ENCODE measurements around the gene HMGXB4. TPM values are rescaled to one million over a fixed set of nuclear protein-coding genes. Genes with fewer than 3 reads are reported as not detected.
A peak's percentile ranks its signal among the peaks of the same experiment; 100 is the strongest.
"Not testable (repeated sequence)": the region's sequence is repeated elsewhere in the genome, so short reads cannot be mapped to it uniquely, and the experiment has no call there.

The HMGXB4 gene, protein sequence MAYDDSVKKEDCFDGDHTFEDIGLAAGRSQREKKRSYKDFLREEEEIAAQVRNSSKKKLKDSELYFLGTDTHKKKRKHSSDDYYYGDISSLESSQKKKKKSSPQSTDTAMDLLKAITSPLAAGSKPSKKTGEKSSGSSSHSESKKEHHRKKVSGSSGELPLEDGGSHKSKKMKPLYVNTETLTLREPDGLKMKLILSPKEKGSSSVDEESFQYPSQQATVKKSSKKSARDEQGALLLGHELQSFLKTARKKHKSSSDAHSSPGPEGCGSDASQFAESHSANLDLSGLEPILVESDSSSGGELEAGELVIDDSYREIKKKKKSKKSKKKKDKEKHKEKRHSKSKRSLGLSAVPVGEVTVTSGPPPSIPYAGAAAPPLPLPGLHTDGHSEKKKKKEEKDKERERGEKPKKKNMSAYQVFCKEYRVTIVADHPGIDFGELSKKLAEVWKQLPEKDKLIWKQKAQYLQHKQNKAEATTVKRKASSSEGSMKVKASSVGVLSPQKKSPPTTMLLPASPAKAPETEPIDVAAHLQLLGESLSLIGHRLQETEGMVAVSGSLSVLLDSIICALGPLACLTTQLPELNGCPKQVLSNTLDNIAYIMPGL
- polyA plus RNA-seq (ENCODE audit: insufficient read length), result 13.7 TPM

DNA sequence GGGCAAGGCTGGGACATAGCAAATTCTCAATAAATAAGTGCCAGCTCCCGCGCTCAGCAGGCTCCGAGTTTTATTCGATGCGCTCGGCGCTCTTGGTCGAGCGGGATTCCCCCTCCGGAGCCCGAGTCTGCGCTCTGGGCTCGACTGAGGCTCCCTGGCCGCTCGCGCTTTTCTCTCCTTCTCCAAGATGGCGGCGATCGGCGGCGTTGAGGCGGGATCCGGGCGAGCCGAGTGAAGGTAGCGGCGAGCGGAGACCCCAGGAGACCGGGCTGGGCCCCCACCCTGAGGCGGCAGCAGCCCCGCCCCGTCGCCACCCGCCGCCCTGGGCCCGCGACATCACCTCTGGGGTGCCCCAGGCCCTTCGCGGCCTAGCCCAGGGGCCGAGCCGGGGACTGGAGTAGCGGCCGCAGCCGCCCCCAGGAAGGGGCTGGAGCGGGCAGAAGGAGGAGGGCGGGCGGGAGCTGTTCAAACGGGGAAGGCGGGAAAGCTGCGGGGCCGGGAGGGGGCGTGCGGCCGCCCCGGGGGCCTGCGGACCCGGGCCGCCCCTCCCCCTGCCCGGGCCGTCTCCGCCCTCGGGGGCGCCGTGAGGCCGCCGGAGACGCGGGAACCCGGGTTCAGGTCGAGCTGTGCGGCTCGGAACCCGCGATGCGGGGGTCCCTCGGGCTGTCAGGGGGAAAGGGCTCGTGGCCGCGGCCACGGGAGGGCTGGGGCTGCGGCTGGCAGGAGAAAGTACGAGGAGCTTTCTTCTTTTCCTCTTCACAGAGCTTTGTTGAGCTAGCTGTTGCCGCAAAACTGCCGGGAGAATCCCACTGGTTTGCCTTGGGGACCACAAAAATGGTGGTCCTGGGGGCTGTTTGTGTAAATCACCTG is at the start of gene HMGXB4:
HMGXB4 (plus strand) TSS at position 173 of the 870 bp plus-strand sequence. CDS start 4,898 bp downstream, outside the sequence.
- peak; percentile 92 for DNase-seq

DNA sequence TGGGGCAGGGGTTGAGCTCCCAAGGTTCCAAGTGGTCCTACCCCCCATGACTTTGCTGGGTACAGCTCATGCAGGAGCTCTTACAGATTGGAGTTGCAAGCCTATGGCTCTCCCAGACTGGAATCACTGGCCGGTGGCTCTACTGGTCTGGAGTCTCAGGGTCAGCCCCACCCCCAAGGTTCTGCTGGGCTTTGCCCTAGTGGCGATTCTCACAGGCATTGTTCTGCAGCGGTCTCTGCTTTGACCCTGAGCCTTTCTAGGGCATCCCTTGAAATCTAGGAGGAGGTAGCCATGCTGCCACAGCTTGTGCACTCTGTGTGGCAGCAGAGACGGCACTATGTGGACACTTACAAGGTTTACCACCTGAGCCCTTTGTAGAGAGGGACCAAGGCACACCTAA is 49.3 kb upstream of the HMGXB4 start:
- DNase-seq, result no peak

DNA sequence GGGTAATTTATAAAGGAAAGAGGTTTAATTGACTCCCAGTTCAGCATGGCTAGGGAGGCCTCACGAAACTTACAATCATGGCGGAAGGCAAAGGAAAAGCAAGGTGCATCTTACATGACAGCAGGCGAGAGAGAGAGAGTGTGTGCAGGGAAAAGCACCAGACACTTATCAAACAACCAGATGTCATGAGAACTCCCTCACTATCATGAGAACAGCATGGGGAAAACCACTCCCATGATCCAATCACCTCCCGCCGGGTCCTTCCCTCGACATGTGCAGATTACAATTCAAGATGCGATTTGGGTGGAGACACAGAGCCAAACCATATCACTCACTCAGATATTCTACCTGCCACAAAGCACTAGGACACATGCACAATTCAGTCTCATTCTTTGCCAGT is 48.1 kb upstream of the HMGXB4 start:
- DNase-seq, result no peak

DNA sequence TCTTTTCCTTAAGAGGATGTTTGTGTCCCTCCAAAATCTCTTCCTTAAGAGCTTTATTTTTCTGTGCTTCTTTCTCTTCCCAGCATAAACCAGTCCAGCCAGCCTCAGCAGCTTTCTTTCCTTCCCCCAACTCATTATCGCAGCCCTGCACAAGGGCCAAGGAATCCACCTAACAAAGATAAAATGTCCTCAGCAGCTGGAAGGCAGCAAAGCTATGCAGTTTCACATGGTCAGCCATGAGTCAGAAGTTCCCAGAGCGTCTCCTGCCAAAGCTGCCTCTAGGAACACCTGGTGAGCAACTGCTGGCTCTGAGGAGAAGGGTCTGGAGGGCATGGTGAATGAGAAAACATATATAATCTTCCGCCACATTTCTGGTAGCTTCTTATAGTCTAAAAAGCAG is 45.3 kb upstream of the HMGXB4 start:
- no peak for DNase-seq

DNA sequence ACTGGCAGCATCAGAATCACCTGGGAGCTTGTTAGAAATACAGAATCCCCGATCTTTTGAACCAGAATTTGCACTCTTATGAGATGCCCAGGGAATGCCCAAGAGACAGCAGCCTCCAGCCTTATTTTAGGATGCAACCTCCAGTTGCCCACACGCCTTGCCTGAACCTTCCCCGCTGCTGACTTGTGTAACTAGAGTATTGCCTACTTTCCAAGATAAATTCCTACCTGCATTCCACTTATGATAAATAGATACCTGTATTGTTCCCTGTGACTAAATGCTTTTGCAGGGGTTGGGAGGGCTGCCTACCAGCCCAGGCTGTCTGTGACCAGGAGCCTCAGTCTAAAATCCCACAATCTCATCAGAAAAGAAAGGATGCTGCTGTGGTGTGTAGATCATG is 44.3 kb upstream of the HMGXB4 start:
- no peak for DNase-seq

DNA sequence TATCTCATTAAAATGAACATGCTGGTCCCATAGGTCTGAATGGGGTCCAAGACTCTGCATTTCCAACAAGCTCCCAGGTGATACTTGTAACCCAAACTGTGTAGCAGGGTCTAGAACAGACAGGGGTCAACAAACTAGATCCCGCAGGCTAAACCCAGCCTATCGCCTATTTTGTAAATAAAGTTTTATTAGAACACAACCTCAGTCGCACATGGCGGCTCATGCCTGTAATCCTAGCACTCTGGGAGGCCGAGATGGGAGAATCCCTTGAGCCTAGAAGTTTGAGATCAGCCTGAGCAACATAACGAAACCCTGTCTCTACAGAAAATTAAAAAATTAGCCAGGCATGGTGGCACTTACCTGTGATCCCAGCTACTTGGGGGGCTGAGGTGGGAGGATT is 42.3 kb upstream of the HMGXB4 start:
- no peak for DNase-seq

DNA sequence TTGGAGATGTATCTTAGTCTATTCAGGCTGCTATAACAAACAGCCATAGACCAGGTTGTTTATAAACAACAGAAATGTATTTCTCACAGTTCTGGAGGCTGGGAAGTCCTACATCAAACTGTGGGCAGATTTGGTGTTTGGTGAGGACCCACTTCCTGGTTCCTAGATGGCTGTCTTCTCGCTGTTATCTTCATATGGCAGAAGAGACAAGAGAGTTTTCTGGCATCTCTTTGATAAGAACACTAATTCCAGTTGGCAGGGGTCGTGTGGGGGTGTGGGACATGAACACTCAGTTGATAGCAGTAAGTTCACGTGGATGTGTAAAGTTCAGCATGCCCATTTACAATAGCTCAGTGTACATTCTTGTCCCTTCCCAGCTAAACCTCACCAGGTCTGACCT is 41.3 kb upstream of the HMGXB4 start:
- no peak for DNase-seq

DNA sequence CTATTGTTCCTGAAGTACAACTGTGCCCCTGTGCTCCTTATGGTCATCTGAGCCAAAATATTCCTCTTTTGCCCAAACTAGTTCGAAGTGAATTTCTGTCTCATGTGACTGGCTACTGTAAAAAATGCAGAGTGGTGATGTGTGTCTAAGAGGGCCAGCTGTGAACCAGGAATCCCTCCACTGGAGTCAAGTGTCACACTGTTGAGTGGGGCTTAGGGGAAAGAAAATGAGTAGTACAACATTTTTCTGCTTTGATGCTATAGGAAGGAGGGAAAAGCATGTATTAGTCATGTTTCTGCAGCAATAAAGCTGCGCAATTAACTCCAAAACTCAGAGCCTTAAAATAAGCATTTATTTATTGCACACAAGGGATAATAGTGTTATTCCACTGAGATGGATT is 39.8 kb upstream of the HMGXB4 start:
- DNase-seq, result no peak

DNA sequence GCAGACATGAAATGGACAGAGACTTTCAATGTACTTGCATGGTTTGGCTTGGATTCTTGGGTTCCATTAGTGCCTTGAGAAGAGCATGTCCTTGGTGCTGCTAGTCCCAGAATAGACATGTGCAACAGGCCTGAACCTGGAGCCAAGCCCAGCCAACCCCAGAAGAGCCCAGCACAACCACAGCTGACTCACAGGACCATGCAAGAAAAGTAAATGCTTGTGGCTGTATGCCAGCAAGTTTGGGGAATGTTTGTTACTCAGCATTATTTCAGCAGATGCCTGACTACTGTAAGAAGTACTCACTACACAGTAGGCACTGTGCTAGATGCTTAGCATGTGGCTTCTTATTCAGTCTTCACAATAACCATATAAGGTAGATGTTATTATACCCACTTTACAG is 39.2 kb upstream of the HMGXB4 start:
- DNase-seq, result no peak

DNA sequence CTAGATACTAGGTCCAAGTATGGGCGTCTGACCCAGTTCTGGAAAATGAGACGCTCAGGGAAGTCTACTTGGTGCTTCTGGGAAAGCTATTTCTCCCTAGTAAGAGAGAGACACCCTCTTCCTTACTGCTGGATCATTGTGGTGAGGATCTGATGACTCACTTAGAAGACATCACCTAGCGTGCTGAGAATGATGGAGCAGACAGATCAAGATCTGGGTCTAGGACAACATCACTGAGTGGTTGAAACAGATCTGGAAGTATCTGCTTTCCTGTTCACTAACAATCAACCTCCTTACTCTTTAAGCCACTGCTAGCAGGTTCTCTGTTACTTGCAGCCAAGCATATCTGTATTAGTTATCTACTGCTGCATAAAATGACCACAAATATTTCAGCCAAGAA is 38.3 kb upstream of the HMGXB4 start:
- DNase-seq, result no peak

DNA sequence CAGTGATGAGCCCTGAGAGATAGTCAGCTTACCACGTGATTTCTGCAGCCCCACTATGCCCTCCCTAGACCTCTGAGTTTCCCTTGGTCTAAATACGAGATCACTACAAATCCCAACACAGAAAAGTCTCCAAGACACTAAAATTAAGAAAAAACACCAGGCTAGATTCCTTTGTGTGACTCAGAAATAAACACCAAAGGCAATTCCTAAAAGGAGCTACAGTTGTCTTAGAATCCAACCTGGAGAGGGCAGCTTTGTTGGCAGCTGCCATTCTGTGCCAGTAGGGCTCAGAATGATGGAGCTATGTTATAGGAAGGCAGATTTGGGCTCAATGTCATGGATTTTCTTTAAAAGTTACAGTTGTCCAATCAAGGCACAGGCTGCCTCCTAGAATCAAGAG is 37.1 kb upstream of the HMGXB4 start:
- DNase-seq, result no peak

DNA sequence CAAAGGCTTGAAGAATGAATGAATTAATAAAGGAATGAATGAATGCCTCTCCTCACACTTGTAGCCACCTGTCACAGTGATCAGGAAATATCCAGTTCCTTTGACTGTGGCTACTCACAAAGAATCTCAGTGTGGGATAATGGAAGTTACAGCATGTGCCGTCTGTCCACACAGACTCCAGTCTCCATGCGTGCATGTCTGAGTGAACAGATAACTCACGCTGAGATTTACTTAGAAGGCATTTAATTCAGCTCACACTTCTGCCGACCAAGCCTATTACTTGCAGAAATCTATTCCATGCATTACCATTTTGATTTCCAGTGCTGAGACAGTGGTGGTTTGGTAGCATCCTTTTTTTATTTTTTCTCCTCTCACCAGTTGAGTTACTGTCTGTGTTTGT is 32.3 kb upstream of the HMGXB4 start:
- no peak for DNase-seq

DNA sequence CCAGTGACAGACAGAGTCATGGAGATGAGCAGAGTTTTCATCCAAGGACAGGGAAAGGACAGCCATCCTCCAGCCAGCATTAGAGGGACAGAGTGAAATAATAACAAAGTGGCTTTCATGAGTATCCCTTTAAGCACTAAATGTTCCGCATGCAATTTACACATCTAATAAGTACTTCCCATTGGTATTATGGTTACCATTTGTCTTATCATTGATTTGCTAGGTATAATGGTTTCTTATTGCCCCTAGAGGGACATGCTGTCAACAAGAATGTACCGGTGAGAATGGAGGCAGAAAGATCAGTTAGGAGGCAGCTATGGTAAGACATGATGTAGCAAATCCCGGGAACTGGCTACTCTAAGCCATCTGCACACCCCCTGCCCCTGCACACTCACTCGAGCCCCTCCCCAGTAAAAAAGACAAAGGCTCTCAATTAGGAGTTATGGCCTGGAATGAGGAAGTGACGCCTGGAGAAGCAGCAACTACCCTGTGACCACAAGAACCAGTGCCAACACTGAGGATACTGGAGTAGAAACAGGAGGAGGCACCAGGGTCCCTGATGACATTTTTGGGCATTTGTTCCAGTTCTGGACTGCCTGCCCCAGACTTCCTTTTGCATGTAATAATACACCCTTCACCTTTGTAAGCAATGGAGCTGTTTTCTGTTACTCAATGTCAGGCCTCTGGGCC is 30.2 kb upstream of the HMGXB4 start:
- no peak for DNase-seq

DNA sequence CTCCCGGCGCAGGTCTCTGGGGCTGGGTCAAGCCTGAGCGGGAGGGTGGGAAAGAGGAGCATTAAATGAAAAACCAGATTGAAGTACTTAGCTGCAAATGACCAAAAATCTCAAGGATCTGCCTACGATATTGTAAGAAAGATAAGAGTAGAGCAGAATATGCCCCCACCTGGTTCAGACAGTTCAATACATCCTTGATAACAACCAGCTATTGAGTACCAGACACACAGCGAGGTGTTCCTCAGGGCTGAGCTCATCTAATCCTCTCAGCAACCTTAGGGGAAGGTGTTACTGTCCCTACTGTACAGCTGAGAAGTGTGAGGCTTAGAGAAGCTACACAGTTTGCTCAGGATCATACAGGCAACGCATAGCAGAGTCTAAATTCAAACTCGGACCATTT is 27.4 kb upstream of the HMGXB4 start:
- DNase-seq, result no peak

DNA sequence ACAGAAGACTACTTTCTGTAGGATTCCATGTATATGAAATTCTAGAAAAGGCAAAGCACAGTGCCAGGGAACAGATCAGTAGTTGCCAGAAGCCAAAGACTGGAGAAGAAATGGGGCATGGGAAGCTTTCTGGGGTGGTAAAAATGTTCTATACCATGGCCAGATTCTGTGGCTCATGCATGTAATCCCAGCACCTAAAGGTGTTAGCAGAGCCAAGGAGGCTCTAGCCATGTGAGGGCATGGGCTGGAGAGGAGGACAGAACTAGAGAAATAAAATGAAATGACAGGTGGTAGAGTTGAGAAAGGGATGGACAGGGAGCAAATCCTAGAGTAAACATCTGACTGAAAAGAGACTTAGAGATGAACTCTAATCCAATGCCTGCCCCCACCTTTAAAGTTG is 26.9 kb upstream of the HMGXB4 start:
- DNase-seq, result no peak

DNA sequence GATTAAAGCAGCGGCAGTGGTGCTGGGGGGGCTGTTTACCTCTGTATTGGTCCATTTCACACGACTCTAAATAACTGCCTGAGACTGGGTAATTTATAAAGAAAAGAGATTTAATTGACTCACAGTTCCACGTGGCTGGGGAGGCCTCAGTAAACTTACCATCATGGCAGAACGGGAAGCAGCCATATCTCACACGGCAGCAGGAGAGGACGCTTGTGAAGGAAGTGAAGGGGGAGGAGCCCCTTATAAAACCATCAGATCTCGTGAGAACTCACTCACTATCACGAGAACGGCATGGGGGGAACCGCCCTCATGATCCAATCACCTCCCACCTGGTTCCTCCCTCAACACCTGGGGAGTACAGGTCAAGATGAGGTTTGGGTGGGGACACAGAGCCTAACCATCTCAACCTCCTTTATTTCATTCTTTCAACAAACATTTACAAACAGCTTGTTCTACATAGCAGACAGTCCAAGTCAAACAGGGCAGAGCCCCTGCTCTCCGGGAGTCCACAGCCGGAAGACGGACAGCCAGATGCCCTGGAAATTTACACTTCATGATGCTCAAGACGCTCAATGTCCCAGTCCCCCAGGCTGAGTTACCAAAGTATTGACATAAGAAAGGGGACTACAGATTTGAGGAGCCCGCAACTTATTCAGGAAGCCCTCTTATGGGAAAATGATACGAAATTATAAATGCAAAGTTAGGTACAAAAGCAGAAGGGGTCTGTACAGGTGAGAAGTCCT is 26.3 kb upstream of the HMGXB4 start:
- no peak for DNase-seq

DNA sequence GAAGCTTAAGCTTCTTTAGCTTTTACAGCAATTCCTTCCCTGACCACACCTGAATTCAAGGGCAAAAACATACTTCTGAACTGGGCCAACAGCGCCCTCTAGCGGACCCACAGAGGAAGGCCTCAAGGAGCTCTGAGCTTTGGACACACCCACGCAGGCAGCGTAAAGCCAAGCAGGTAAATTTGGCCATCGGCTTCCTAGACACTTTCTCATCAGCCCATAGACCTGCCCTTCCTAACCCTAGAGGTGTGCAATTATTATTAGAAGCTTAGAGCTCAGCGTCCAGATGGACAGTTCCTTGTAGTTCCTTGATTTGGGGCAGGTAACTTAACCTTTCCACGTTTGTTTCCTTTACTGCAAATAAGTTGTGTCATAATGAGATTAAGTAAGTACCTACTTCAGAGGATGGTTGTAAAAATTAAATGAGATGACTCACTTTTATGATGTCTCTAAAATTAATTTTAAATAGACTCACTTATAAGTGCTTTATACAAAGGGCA is 25.7 kb upstream of the HMGXB4 start:
- DNase-seq, result peak; percentile 8

DNA sequence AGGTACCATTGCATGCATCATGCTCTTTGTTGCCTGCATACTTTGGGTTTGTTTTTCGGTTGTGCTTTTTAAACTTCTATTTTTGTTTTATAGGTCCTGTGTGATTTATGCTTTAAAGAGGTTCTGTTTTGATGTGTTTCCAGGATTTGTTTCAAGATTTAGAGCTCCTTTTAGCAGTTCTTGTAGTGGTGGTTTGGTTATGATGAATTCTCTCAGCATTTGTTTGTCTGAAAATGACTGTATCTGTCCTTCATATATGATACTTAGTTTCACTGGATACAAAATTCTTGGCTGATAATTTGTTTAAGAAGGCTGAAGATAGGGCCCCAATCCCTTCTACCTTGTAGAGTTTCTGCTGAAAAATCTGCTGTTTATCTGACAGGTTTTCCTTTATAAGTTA is 18.5 kb upstream of the HMGXB4 start:
- DNase-seq, result not testable (repeated sequence)

DNA sequence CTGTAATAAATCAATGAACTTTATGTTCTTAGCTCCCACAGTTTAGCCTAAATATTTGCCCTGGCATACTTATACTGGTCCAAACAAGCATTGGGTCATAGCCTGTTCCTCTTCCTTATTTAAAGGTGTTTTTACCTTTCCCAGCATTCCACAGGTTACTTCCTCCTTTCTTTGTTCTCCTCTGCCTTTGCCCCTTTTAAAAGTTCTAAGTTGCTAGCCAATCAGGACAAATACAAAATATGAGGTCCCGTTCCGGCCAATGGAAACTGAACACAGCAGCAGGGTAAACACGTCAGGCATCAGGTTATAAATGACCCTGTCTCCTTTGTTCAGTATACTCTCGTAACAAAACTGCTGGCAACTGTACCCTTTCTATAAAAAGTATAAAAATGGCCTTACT is 12.8 kb upstream of the HMGXB4 start:
- DNase-seq, result not testable (repeated sequence)

DNA sequence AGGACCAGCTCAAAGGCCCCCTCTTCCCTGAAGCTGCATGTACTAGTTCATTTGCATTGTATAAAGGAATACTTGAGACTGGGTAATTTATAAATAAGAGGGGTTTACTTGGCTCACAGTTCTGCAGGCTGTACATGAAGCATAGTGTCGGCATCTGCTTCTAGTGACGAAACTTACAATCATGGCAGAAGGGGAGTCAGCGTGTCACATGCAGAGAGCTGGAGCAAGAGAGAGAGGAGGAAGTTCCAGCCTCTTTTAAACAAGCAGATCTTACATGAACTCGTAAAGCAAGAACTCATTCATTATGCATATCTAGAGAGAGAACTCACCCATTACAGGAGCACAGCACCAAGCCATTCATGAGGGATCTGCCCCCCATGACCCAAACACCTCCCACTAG is 7.1 kb upstream of the HMGXB4 start:
- DNase-seq, result no peak

DNA sequence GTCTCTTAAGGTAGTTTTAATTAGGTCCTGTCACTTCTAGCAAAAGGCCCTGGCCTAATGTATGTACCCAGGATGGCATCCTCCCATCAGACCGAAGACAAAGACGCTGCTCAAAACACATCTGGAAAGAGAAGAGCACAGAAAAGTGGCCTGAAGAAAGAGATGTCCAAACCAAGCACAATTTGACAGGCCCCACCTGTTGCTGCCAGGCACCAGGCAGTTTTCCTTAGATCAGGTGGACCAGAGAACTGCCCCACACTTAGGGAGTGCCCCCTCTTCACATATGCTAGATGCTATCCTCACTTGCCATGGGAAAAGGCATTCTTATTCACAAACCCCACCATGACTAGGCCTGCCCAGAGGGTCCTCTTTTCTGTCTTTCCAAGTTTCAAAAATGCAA is 3.3 kb upstream of the HMGXB4 start:
- no peak for DNase-seq

DNA sequence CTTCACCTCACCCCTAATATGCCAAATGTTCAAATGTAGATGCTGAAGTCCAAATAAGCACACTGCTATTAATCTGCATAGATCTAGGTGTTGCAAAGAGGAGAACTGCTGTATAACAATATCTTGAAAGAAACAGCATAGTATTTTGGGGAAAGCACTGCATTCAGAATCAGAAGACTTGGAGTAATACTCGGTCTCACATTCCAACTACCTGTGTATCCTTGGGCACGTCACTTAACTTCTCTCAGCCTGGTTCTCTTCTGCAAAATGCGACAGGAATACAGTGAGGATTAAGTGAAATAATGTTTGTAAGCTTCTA is 332 bp upstream of the HMGXB4 start:
- no peak for DNase-seq

Measured in hindlimb muscle (tissue), 1 donor.